NCI-H1048 (cell line): ENCODE results near the gene CBX2.

Experiments
- DNase-seq: peaks from one replicate; lab custom pipeline; 2025; lab: John Stamatoyannopoulos, UW

The CBX2 gene

GRCh38 chr17:79777894-79778503 lies at the start of gene CBX2:
CBX2 (plus strand) TSS chr17:79778148; CDS start chr17:79778236, 88 bp downstream.
- DNase-seq: peak; percentile 68

- peak; percentile 50 for DNase-seq
Measured at GRCh38 chr17:79728169-79728907, 49.6 kb upstream of the CBX2 start.

DNA sequence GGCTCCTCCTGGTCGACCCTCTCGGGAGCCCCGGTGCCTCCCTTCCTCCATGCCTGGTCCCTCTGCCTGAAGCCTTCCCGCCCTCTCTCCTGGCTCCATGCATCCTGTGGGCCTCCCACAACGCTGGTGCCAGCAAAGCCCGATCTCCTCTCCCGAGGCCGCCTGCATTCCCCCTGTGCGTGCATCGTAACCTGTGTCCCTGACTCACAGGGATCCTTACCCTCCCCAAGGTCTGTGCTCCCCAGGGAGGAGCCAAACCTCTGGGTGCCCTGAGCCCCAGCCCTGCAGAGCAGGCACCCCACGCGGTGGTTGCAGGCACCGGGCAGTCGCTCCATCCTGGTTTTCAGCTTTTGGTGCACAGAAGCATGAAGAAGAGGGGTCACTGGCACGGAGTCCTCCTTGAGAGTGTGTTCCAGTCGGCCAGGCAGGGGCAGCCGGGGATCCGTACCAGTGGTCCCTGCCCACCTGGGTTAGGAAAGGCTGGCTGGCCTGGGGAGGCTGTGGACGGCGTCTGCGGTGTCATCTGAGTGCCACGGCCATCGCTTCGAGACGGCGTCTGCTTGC lies 49.0 kb upstream of the CBX2 start:
- no peak for DNase-seq

DNA sequence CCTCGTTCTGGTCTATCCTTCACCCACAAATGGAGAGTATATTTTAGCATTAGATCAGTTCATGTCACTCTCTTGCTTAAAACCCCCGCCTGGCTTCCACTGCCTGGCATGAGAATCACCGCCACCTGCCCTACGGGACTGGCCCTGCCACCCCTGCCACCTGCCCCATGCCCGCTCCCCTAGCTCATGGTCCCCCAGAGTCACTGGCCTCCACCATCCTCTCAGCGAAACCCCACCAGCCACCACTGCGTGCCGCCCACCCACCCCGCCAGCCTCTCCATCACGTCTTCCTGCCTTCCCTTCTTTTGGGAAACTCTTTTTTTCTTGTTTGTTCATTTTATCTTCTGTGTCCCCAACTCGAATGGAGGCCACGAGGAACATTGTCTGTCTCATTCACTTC lies 48.2 kb upstream of the CBX2 start:
- DNase-seq: no peak

- DNase-seq: no peak
Measured at GRCh38 chr17:79730437-79730768, 47.5 kb upstream of the CBX2 start.

GRCh38 chr17:79730769-79731483 lies 47.0 kb upstream of the CBX2 start, which contains the start of gene ENPP7:
ENPP7 (plus strand) TSS chr17:79730943; CDS start chr17:79731140, 197 bp downstream.
- no peak for DNase-seq

DNA sequence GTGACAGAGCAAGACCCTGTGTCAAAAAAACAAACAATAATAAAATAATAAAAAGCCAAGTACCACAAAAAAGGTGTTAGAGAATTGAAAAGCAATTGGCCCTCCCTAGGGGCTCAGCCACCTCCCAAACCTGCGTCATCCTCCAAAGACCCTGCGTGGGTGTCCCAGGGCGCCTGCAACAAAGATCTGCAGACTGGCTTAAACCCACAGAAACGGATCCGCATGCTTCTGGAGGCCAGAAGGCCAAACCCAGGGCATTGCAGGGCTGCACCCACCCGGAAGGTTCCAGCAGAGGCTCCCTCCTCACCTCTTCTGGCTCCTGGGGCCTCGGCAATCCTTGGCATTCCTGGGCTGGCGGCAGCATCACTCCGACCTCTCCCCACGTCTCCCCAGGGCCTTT lies 45.7 kb upstream of the CBX2 start:
- no peak for DNase-seq

- DNase-seq: no peak
Measured at GRCh38 chr17:79732804-79733691, 44.9 kb upstream of the CBX2 start.

GRCh38 chr17:79733692-79734070 lies 44.3 kb upstream of the CBX2 start:
- no peak for DNase-seq

DNA sequence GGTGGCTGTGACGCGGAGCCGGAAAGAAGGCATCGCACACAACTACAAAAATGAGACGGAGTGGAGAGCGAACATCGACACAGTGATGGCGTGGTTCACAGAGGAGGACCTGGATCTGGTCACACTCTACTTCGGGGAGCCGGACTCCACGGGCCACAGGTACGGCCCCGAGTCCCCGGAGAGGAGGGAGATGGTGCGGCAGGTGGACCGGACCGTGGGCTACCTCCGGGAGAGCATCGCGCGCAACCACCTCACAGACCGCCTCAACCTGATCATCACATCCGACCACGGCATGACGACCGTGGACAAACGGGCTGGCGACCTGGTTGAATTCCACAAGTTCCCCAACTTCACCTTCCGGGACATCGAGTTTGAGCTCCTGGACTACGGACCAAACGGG lies 42.9 kb upstream of the CBX2 start:
- no peak for DNase-seq

DNA sequence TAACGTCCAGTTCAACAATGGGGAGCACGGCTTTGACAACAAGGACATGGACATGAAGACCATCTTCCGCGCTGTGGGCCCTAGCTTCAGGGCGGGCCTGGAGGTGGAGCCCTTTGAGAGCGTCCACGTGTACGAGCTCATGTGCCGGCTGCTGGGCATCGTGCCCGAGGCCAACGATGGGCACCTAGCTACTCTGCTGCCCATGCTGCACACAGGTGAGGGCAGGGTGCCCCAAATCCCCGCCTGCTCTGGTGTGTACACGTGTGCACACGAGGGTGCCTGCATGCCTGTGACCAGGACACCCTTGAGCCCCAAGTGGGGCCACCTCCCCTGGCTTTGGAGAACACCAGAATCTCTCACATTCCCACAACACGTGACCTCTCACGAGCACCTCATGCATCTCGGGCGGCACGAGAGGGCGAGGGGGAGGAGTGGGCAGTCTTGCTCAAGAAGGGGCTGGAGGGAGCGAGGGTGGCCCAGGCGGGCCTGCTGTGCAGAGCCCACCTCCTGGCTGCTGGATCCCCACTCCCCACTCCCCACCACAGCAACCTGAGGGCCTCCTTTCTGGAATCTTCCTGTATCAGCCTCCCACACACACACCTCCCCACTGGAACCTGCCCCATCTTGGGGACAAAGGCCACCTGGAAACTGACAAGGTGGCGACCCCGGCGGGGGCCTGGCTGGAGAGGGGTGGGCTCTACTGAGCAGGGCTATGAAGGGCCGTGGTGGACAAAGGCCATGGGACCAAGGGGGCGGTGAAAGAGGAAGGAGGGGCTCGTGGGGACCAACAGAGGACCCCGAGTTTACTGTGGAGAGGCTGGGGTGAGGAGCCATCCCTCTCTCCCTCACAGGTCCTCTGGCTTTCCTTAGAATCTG lies 40.7 kb upstream of the CBX2 start:
- no peak for DNase-seq

- DNase-seq: no peak
Measured at GRCh38 chr17:79737922-79738578, 39.9 kb upstream of the CBX2 start.

- DNase-seq: no peak
Measured at GRCh38 chr17:79738643-79739042, 39.3 kb upstream of the CBX2 start.

- DNase-seq: no peak
Measured at GRCh38 chr17:79739148-79740062, 38.5 kb upstream of the CBX2 start.

DNA sequence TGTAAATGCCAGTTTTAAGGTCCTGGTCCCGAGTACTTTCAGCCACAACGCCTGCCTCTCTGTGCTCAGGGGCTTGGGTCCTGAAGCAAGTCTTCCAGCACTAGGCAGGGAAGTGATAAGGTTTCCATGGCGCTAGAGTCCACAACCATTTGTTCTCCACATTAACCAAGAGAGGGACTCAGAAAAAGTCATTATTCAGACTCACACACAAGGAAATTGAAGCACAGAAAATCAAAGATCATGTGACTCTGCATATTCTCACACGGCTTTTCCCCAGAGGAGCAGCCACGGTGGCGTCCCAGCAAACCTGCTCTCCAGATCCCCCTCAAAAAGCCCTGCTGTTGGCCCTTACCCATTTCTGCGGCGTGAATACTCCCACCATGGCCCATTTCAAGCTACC lies 37.5 kb upstream of the CBX2 start:
- no peak for DNase-seq

DNA sequence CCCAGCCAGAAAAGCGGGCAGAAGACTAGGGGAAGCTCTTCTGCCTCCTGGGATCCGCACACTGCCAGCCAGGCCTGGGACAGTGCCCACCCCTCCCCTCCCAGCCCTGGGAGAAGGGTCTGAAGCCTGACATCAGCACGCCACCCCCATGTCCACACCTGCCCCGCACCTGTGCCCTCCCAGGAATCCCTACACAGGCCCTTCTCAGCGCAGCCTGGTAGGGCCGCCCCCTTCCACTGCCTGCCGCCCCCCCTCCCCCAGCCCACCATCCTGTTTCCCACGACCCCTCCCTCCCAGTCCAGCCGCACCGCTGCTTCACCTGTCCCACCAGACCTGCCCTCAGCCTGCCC lies 36.6 kb upstream of the CBX2 start:
- DNase-seq: no peak

DNA sequence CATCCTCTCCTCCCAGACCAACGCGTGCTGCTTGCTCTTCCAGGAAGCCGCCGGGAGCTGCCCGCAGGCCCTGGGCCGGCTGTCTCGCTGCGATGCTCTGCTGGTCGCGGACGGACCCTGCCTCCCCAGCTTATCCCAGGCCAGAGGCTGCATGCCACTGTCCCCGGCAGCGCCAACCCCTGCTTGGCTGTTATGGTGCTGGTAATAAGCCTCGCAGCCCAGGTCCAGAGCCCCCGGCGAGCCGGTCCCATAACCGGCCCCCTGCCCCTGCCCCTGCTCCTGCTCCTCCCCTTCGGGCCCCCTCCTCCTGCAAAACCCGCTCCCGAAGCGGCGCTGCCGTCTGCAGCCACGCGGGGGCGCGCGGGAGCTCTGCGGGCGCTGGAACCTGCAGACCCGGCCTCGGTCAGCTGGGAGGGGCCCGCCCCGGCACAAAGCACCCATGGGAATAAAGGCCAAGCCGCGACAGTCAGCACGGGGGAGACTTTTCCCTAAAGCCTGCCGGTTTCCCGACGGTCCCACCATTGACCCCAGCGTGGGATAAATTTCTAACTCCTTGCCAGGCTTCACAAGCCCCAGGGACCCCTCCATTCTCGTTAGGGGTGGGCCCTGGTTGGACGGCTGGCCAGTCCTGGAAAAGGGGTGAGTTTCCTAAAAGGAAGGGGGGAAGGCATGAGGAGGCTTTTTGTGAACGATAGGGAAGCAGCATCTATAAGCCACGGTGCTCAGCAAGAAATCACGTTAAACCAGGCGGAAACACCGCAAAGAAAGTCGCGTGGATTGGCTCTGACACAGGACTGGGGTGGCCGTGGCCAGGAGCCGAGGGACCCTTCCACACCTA lies 36.0 kb upstream of the CBX2 start:
- DNase-seq: no peak

GRCh38 chr17:79742589-79742918 lies 35.4 kb upstream of the CBX2 start:
- DNase-seq: no peak
